Stimulated activated CD4-positive, alpha-beta T cell treated with anti-CD3 and anti-CD28 coated beads, Interleukin-15, amount 100 ng/mL, for 1 hour (primary cell): ENCODE measurements around the gene FOXJ3.
"Not testable (repeated sequence)": the region's sequence is repeated elsewhere in the genome, so short reads cannot be mapped to it uniquely, and the experiment has no call there.

Source experiments
- DNase-seq, 2 donors: peaks; one replicate each; pipeline ENCODE4 v3.0.0-alpha.2; 2020; ENCODE audit warnings: low read depth in 1 of 2, low spot score in 1 of 2

FOXJ3 gene

GRCh38 chr1:42259059-42259738 lies 75.8 kb downstream of the FOXJ3 start:
- no peak for DNase-seq

- no peak for DNase-seq
Measured at GRCh38 chr1:42258218-42258617, 76.8 kb downstream of the FOXJ3 start.

GRCh38 chr1:42251042-42251441 lies 84.0 kb downstream of the FOXJ3 start:
- no peak for DNase-seq

- DNase-seq: no peak
Measured at GRCh38 chr1:42250164-42250563, 84.9 kb downstream of the FOXJ3 start.

- DNase-seq: no peak
Measured at GRCh38 chr1:42240966-42241755, 93.9 kb downstream of the FOXJ3 start.

- no peak for DNase-seq
Measured at GRCh38 chr1:42239555-42239954, 95.5 kb downstream of the FOXJ3 start.

- no peak for DNase-seq
Measured at GRCh38 chr1:42239041-42239440, 96.0 kb downstream of the FOXJ3 start.

GRCh38 chr1:42231253-42231652 lies 103.8 kb downstream of the FOXJ3 start:
- DNase-seq: no peak

GRCh38 chr1:42228938-42229337 lies 106.1 kb downstream of the FOXJ3 start:
- DNase-seq: no peak

- no peak for DNase-seq
Measured at GRCh38 chr1:42223036-42223435, 112.0 kb downstream of the FOXJ3 start.

GRCh38 chr1:42221952-42222606 lies 113.0 kb downstream of the FOXJ3 start:
- no peak for DNase-seq

GRCh38 chr1:42221456-42221855 lies 113.6 kb downstream of the FOXJ3 start:
- no peak for DNase-seq

GRCh38 chr1:42219627-42220026 lies 115.4 kb downstream of the FOXJ3 start:
- no peak for DNase-seq

- no peak for DNase-seq
Measured at GRCh38 chr1:42214447-42214871, 120.6 kb downstream of the FOXJ3 start.

- DNase-seq: no peak
Measured at GRCh38 chr1:42211224-42211623, 123.8 kb downstream of the FOXJ3 start.

GRCh38 chr1:42210421-42211133 lies 124.5 kb downstream of the FOXJ3 start:
- no peak for DNase-seq

- no peak for DNase-seq
Measured at GRCh38 chr1:42209526-42210251, 125.3 kb downstream of the FOXJ3 start.

- DNase-seq: not testable (repeated sequence)
Measured at GRCh38 chr1:42206930-42207329, 128.1 kb downstream of the FOXJ3 start.

- DNase-seq: no peak
Measured at GRCh38 chr1:42206164-42206563, 128.9 kb downstream of the FOXJ3 start.

- DNase-seq: no peak
Measured at GRCh38 chr1:42201986-42202385, 133.0 kb downstream of the FOXJ3 start.

- no peak for DNase-seq
Measured at GRCh38 chr1:42198251-42198650, 136.8 kb downstream of the FOXJ3 start.
